Pancreas (tissue), 10 donors: Measurements from ENCODE around the gene SRPX2. TPM values are rescaled to one million over a fixed set of nuclear protein-coding genes. Genes with fewer than 3 reads are reported as not detected.
A peak's percentile ranks its signal among the peaks of the same experiment; 100 is the strongest.

ENCODE experiments used
- ATAC-seq, 4 donors: fragments of 200-7000 bp; cut with Tn5 transposase; one replicate each; pipeline versions ENCODE4 v1.8.0 to v1.9.1; 2020; ENCODE audit warnings: mild to moderate bottlenecking in 4 of 4, moderate library complexity in 4 of 4
- DNase-seq, 6 donors: peaks; one replicate each; pipeline ENCODE4 v3.0.0-alpha.2; 2020
- FAIRE-seq: peaks from 2 replicates; lab custom pipeline; 2012; peaks lifted over from hg19 to GRCh38; lab: Jason Lieb, UNC
- H3K27ac ChIP-seq, 4 donors: fragments of 200-600 bp; sonication (generic); 1 replicate in 3 of 4; 2 replicates in 1 of 4; pipeline versions ENCODE4 v1.5.0 to v1.8.0; 2020
- H3K27me3 ChIP-seq, 4 donors: fragments of 200-600 bp; one replicate each; pipeline ENCODE4 v1.8.0; 2021
- H3K36me3 ChIP-seq, 3 donors: fragments of 200-600 bp; sonication (generic) in 1 of 3; one replicate each; pipeline versions ENCODE4 v1.5.0 to v1.8.0; 2020 to 2021
- H3K4me1 ChIP-seq, 3 donors: fragments of 200-600 bp; one replicate each; pipeline ENCODE4 v1.8.0; 2021
- H3K4me3 ChIP-seq, 4 donors: fragments of 200-600 bp; sonication (generic) in 2 of 4; one replicate each; pipeline versions ENCODE4 v1.5.0 to v1.8.0; 2020 to 2021
- H3K9me3 ChIP-seq, 4 donors: fragments of 200-600 bp; one replicate each; pipeline ENCODE4 v1.8.0; 2021
- WGBS, 2 donors: extraction: QIAGEN DNeasy Blood & Tissue Kit; methylation state at CpG; one replicate each; pipeline ENCODE4 v1.1.7; 2013; 5-methylcytosine and 5-hydroxymethylcytosine counted together
- intact Hi-C, 3 donors: fragments of 100-400 bp; cut with DNase I; formaldehyde crosslinking; loops; one replicate each; pipeline versions ENCODE4 v1.11.1 to v1.14.2; 2022
- polyA plus RNA-seq, 2 donors: library from polyadenylated mRNA; stranded (reverse); fragments of 200-250 nt; gene quantifications; one replicate each; pipeline ENCODE4 v1.2.3, GENCODE V29; 2013
- total RNA-seq, 6 donors: library from RNA; stranded (reverse); fragmentation: NEBNext Ultra II Directional in 4 of 6; extraction: Animal tissue kit (Norgen Biotek cat#: 25700) in 4 of 6; gene quantifications; one replicate each; pipeline versions ENCODE4 v1.2.1 to v1.2.4, GENCODE V29; 2021 to 2023
- TF ChIP-seq, protein P1 (sequence below), 4 donors: fragments of 200-600 bp; sonication (generic) in 3 of 4; IDR thresholded peaks; one replicate each; pipeline versions ENCODE4 v1.5.0 to v1.8.0; 2021; ENCODE audit warnings: antibody characterized with exemption in 4 of 4
- donor health status: healthy with polysubstance abuse.
- donor health status: DM: no; HTN: no; CAD: no; lungs with moderate emphysema.
- donor health status: DM: no; HTN: no; CAD: no.
- donor health status: control.
- donor health status: control.
- donor health status: Bipolar disorder and iron deficiency.
- donor health status: DM: yes; HTN: yes; CAD: no.
- donor health status: DM: no; HTN: no; CAD: no.
- donor health status: DM: no; HTN: no; CAD: no.
- donor health status: DM: yes; HTN: yes; CAD: no.

The SRPX2 gene
- total and polyA plus RNA-seq, 8 donors = 0.98 to 13.1 (median 2.5) TPM

DNA sequence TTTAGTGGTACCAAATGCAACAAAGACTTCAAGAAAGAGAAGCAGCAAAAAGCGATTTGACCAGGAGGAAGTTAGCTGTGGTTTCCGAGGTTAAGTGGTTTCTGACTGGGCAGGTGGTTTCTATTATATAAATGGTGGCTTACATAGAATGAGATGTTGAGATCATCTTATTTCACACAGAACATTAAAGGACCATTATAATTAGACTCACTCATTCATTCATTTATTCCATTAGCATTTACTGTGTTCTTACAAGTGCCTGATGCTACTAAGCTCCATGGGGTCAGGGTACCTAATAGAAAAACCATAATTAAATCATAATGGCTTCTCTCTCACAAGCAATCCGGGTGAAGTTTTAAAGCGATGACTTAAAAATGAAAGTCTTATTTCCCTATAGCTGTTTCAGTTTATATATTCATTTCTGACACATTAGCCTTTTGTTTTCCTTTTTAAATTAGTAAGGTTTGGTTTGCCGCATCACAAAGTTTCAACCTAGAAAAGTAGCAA, 18.0 kb upstream of the SRPX2 start:
- FAIRE-seq (peak; percentile 92), DNase-seq (no peak), ATAC-seq (no peak)
- Histone ChIP-seq H3K27ac (no peak overlapping the region), H3K9me3 (no peaks in the 10 kb centered on the region), H3K27me3 (no peaks in the 10 kb centered on the region), H3K4me1 (no peaks in the 10 kb centered on the region), H3K4me3 (no peak overlapping the region), H3K36me3 (no peaks in the 10 kb centered on the region)
- TF ChIP-seq, protein P1, sequence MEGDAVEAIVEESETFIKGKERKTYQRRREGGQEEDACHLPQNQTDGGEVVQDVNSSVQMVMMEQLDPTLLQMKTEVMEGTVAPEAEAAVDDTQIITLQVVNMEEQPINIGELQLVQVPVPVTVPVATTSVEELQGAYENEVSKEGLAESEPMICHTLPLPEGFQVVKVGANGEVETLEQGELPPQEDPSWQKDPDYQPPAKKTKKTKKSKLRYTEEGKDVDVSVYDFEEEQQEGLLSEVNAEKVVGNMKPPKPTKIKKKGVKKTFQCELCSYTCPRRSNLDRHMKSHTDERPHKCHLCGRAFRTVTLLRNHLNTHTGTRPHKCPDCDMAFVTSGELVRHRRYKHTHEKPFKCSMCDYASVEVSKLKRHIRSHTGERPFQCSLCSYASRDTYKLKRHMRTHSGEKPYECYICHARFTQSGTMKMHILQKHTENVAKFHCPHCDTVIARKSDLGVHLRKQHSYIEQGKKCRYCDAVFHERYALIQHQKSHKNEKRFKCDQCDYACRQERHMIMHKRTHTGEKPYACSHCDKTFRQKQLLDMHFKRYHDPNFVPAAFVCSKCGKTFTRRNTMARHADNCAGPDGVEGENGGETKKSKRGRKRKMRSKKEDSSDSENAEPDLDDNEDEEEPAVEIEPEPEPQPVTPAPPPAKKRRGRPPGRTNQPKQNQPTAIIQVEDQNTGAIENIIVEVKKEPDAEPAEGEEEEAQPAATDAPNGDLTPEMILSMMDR (IDR thresholded peaks at IDR 0.05) = no peak
- intact Hi-C loops = no loop called here
- 72 to 86% methylated on average over 5 of the region's 5 CpGs for WGBS, 2 donors

GRCh38 chrX:100635040-100635439, 9.0 kb upstream of the SRPX2 start:
- no peaks in the 10 kb centered on the region for H3K9me3 ChIP-seq
- H3K27me3 ChIP-seq = peaks cover 0 to 3% (median 0%) of the 10 kb centered on the region in 4 donors
- no peak overlapping the region for H3K27ac ChIP-seq
- no peak overlapping the region for H3K4me3 ChIP-seq
- H3K4me1 ChIP-seq = no peaks in the 10 kb centered on the region
- TF ChIP-seq, protein P1 (IDR thresholded peaks at IDR 0.05) = no peak
- no peak for ATAC-seq
- H3K36me3 ChIP-seq = no peaks in the 10 kb centered on the region
- FAIRE-seq = no peak
- 55 to 60% methylated on average over 5 of the region's 5 CpGs for WGBS, 2 donors
- DNase-seq = no peak
- intact Hi-C loops = no loop called here

- no peak for DNase-seq
- peak; percentile 57 to 73 (median 68) for ATAC-seq
- intact Hi-C loops = no loop called here
- no peak for FAIRE-seq
- H3K36me3 ChIP-seq = no peaks in the 10 kb centered on the region
- H3K27ac ChIP-seq = peak overlapping the region in 3 of 4 donors; percentile 12 to 53 (median 46)
- H3K9me3 ChIP-seq = no peaks in the 10 kb centered on the region
- WGBS, 2 donors = 5 to 19% methylated on average over 8 of the region's 8 CpGs
- peaks cover 0 to 7% (median 1%) of the 10 kb centered on the region in 4 donors for H3K27me3 ChIP-seq
- H3K4me1 ChIP-seq = no peaks in the 10 kb centered on the region
- TF ChIP-seq, protein P1 (IDR thresholded peaks at IDR 0.05) = no peak
- H3K4me3 ChIP-seq = peak overlapping the region; percentile 32 to 55 (median 46)
Observed at GRCh38 chrX:100635989-100636320, 8.0 kb upstream of the SRPX2 start.

DNA sequence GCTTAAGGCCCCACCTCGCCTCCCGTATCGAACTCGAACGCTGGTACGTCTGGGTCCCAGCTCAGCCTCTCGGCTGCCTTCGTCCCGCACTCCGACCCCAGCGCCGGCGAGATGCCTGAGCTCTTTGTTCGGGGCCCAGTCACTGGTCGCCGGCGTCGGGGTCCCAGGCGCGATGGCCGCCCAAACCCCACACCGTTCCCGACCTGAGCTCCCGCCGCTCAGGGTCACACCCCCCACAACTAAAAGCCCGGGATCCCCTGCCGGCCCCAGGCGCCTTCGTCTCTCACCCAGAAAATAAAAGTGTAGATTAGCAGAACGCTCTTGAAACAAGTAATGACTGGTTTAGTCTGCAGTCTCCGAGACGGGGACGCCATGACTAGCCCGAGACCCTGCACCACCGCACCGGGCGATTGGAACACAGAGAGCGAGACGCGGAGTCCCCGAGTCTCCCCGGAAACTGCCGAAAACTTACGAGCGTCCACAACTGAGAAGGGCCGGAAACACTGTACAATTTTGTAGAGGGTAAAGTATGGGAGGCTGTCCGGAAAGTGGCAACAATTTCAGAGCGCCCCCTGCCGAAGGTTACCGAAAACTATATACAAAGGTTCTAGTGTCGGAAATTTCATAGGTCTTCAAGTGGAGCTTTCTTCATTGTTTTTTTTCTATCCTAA, 7.5 kb upstream of the SRPX2 start, which contains the start of gene TSPAN6:
Gene TSPAN6, minus strand, starts transcription at position 486 of the 671 bp plus-strand sequence. Its CDS starts 112 bp downstream, at position 374.
- peak; percentile 98 to 99 (median 99) for ATAC-seq
- peak; percentile 32 for FAIRE-seq

More for the DNA sequence above, 7.5 kb upstream of the SRPX2 start, which contains the start of gene TSPAN6:
- Histone ChIP-seq H3K27me3 (peaks cover 0 to 8% (median 1%) of the 10 kb centered on the region in 4 donors), H3K36me3 (no peaks in the 10 kb centered on the region), H3K4me3 (peak within 1 kb of the TSS; percentile 32 to 55 (median 46)), H3K27ac (peak within 1 kb of the TSS in 3 of 4 donors; percentile 12 to 53 (median 46)), H3K4me1 (no peaks in the 10 kb centered on the region), H3K9me3 (no peaks in the 10 kb centered on the region)
- WGBS, 2 donors = 2 to 26% methylated on average over 51 of the region's 51 CpGs
- peak; percentile 75 to 87 (median 78) for DNase-seq
- intact Hi-C loops = no loop called here
- TF ChIP-seq, protein P1 (IDR thresholded peaks at IDR 0.05) = peak in 2 of 4 donors; percentile 23 to 27
